ENCODE measurements around the gene TBL1XR1.

Gene TBL1XR1

GRCh38 chr3:177057768-177058167, 139.5 kb downstream of the TBL1XR1 start:
- TF ChIP-seq, protein P1, sequence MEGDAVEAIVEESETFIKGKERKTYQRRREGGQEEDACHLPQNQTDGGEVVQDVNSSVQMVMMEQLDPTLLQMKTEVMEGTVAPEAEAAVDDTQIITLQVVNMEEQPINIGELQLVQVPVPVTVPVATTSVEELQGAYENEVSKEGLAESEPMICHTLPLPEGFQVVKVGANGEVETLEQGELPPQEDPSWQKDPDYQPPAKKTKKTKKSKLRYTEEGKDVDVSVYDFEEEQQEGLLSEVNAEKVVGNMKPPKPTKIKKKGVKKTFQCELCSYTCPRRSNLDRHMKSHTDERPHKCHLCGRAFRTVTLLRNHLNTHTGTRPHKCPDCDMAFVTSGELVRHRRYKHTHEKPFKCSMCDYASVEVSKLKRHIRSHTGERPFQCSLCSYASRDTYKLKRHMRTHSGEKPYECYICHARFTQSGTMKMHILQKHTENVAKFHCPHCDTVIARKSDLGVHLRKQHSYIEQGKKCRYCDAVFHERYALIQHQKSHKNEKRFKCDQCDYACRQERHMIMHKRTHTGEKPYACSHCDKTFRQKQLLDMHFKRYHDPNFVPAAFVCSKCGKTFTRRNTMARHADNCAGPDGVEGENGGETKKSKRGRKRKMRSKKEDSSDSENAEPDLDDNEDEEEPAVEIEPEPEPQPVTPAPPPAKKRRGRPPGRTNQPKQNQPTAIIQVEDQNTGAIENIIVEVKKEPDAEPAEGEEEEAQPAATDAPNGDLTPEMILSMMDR (conservative IDR thresholded peaks at IDR 0.05), result no peak
- no peak overlapping the region for H3K27ac ChIP-seq

DNA sequence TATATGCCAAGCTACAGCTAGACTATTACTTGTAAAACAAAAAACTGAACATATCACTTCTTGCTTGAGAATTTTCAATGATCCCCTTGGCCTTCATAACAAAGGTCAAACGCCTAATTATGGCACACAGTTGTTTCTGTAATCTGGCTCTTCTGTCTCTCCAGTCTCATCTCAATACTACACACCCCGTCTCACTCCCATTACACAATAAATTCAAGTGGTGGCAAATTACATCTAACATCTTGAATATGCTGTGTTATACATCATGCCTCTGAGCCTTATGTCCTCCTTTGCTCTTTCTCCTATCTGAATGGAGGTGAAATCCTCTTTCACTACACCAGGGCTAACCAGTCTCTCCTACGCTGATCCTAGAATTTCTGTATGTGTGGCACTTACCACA, 140.4 kb downstream of the TBL1XR1 start:
- TF ChIP-seq, protein P1 (conservative IDR thresholded peaks at IDR 0.05), result no peak
- no peak overlapping the region for H3K27ac ChIP-seq

DNA sequence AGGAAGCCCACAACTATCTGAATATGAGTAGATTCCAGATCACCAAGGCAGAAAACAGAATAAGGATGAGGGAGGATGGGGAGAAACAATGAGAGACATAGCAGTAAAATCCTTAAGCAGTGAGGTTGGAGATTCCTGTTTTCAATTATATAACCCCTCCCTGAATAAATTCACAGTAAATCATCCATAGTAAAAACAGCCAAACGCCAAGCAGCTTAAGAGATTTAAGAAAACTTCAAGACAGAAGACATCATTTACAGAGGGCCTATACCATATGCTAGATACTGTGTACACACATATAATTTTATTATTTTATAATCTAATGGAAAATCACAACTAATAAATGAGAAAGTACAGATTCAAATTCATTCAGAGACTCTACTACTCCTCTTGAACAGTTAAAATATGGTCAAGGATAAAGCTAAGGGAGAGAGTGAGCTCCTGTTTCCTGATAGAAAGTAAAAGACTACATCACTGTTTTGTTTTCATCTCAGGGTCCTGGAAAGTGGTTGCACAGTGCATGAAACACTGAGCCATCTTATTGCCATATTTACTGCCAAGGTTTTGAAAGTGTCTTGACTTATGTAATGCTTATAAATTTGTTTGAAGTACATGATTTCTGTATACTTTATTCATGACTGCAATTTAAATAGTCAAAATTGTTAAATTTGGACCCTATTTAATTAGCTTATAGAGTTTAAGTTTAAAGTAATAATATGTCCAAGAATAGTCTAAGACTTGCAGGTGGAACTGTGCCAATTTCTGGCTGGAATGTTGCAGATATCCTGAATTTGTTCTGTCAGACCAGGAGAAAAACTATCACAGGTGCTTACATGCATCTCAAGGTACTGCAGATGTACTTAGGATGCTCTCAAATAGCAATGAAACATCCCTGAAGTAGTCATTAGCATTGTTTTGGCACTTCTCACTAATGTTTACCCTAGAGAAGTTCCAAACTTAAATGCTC, 141.4 kb downstream of the TBL1XR1 start:
- no peak overlapping the region for H3K27ac ChIP-seq
- TF ChIP-seq, protein P1 (conservative IDR thresholded peaks at IDR 0.05), result no peak

GRCh38 chr3:177053107-177053506, 144.2 kb downstream of the TBL1XR1 start:
- H3K27ac ChIP-seq, result peak overlapping the region; percentile 30
- TF ChIP-seq, protein P1 (conservative IDR thresholded peaks at IDR 0.05), result no peak

- H3K27ac ChIP-seq, result peak overlapping the region; percentile 34
Observed at GRCh38 chr3:177051411-177051810, 145.9 kb downstream of the TBL1XR1 start.

DNA sequence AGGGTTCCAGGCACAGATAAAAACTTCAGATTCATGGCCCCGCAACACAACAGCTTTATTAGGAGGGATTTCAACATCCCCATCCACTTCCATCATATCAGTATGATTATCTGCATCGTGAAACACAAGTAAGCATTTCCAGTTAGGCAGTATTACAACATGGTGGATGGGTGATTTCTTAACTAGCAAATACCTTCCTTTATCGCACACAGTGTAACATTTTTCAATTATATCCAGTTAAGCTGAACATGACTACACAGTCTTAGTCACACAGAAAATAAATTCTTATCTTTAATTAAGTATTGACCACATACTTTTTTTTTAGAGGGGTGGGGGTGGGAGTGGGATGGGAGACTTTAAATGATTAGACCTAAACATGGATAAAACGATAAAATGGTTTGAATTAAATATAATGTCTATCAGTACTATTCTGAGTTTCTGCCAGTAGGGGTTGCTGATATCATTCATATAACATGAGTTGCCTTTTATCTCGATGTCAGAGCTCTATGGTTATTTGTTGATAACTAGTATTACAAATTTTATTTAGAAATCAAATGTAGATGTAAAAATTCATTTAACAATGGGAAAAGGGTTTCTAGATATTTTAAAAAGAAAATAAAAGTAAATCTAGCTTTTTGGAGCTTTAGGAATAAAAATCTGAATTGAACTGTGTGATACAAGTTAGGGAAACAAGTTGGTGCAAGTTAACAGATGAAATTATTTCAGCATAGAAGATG, 146.6 kb downstream of the TBL1XR1 start:
- peak overlapping the region; percentile 34 for H3K27ac ChIP-seq
- TF ChIP-seq, protein P1 (conservative IDR thresholded peaks at IDR 0.05), result peak; percentile 67

More at GRCh38 chr3:177051411-177051810, 145.9 kb downstream of the TBL1XR1 start:
- TF ChIP-seq, protein P1 (conservative IDR thresholded peaks at IDR 0.05), result no peak

DNA sequence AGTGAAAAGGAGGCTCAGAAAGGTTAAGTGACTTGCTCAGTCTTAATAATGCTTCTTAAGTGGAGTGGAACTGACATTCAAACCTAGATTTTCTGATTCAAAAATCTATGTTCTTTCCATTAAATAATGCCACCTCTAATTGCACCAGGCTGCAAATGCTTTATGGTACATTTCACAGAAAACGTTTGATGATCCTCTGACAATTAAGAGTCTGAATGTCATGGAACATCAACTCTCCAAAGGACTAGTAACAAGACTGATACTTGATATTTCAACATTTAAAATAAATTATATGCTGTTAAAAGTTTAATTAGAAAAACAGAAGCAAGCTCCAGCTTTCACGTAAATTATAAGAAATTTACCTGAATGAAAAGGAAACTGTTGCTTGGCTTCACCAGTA, 151.5 kb downstream of the TBL1XR1 start:
- H3K27ac ChIP-seq, result no peak overlapping the region
- TF ChIP-seq, protein P1 (conservative IDR thresholded peaks at IDR 0.05), result no peak

Data from VCaP (cell line).